Spinal cord (tissue), 10 donors: ENCODE results near the gene GTPBP6. TPM values are rescaled to one million over a fixed set of nuclear protein-coding genes. Genes with fewer than 3 reads are reported as not detected.

Source experiments
- DNase-seq, 6 donors: peaks; one replicate each; pipeline versions ENCODE4 v3.0.0 to v3.0.0-alpha.2; 2013 to 2015; ENCODE audit warnings: low spot score in 6 of 6, low read depth in 4 of 6
- H3K27ac ChIP-seq: one replicate; pipeline ENCODE4 v1.5.1; 2013; ENCODE audit warnings: low read depth, low read length, control low read depth
- H3K27me3 ChIP-seq: one replicate; pipeline ENCODE4 v1.6.1; 2013; ENCODE audit warnings: low read length; ENCODE audit not compliant: control insufficient read depth, insufficient read depth
- H3K36me3 ChIP-seq: one replicate; pipeline ENCODE4 v1.6.1; 2013; ENCODE audit warnings: low read length; ENCODE audit not compliant: control insufficient read depth, insufficient read depth
- H3K4me1 ChIP-seq: one replicate; pipeline ENCODE4 v1.6.1; 2013; ENCODE audit warnings: low read length; ENCODE audit not compliant: control insufficient read depth, insufficient read depth
- H3K4me3 ChIP-seq: one replicate; pipeline ENCODE4 v1.5.1; 2013; ENCODE audit warnings: low read depth, low read length, control low read depth
- H3K9me3 ChIP-seq: one replicate; pipeline ENCODE4 v1.6.1; 2013; ENCODE audit warnings: low read length; ENCODE audit not compliant: control insufficient read depth, insufficient read depth
- WGBS: methylation state at CpG from one replicate; pipeline ENCODE4 v1.1.5; 2013; ENCODE audit warnings: missing lambda C conversion rate; ENCODE audit not compliant: insufficient coverage; 5-methylcytosine and 5-hydroxymethylcytosine counted together
- polyA plus RNA-seq, 2 donors: library from polyadenylated mRNA; unstranded; fragments of 120-200 nt; gene quantifications; one replicate each; pipeline ENCODE4 v1.2.1, GENCODE V29; 2013; ENCODE audit not compliant: insufficient read length in 2 of 2
- total RNA-seq, 2 donors: library from RNA; depleted of rRNA in 1 of 2; stranded (reverse); fragments of 120-200 nt in 1 of 2; fragments of >200 nt in 1 of 2; gene quantifications; one replicate each; pipeline versions ENCODE4 v1.2.3 to v1.2.4, GENCODE V29; 2013 to 2014
- donor health status: healthy.

The GTPBP6 gene
- total and polyA plus RNA-seq, 4 donors, result 10.8 to 88.3 (median 47.7) TPM

DNA sequence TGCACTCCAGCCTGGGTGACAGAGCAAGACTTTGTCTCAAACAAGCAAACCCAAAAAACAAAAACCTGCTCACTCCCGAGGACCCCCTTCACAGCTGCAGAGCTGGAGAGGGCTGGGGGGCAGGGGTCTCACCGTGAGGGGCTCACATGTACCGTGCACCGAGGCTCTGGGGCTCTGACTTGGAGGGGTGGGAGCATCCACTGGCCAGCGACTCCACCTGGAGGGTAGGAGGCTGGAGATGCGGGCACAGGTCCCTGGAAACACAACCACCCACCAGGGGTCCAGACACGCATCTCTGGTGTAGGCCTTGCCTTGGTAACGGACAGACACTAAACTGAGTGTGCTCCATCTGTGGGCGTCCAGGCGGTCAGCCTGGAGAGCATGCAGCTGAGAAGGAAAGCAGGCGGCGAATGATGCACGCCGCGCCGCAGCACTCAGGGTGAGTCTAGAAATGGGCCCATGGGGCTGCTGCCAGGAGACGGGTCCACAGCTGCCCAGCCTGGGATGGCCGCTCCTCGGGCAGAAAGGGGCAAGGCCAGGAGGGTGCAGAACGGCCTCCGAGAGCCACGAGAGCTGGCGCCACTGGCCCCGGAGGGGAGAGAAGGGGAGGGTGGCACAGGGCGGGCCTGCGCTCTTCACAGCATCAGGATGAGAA, 42.0 kb upstream of the GTPBP6 start:
- no peaks in the 10 kb centered on the region for H3K27me3 ChIP-seq
- no peak overlapping the region for H3K4me3 ChIP-seq
- H3K27ac ChIP-seq, result no peak overlapping the region
- no peaks in the 10 kb centered on the region for H3K4me1 ChIP-seq
- DNase-seq, result no peak
- WGBS, result 100% methylated on average over 14 of the region's 26 CpGs
- peaks cover 53% of the 10 kb centered on the region for H3K36me3 ChIP-seq
- peaks cover 4% of the 10 kb centered on the region for H3K9me3 ChIP-seq

DNA sequence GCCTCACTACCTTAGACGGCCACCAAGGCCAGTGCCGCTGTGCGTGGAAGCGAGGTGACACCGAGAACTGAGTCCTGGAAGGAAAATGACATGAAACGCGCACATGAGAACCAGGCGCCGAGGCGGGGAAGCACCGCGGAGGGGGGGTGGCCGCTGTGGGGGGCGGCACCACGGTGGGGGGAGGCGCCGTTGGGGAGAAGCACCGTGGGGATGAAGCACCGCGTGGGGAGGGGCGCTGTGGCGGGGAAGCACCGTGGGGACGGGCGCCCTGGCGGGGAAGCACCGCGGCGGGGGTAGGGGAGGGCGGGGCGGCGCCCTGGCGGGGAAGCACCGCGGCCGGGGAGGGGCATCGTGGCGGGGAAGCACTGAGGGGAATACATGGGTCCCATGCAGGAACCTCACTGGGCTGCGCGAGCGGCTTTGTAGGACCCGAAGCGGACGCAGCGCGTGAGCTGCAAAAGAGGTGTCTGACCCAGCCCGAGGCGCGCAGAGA, 40.1 kb upstream of the GTPBP6 start:
- Histone ChIP-seq H3K4me3 (no peak overlapping the region), H3K27ac (no peak overlapping the region), H3K36me3 (peaks cover 64% of the 10 kb centered on the region), H3K27me3 (no peaks in the 10 kb centered on the region), H3K9me3 (peaks cover 4% of the 10 kb centered on the region), H3K4me1 (peaks cover 2% of the 10 kb centered on the region)
- DNase-seq, result no peak
- 89% methylated on average over 43 of the region's 49 CpGs for WGBS

DNA sequence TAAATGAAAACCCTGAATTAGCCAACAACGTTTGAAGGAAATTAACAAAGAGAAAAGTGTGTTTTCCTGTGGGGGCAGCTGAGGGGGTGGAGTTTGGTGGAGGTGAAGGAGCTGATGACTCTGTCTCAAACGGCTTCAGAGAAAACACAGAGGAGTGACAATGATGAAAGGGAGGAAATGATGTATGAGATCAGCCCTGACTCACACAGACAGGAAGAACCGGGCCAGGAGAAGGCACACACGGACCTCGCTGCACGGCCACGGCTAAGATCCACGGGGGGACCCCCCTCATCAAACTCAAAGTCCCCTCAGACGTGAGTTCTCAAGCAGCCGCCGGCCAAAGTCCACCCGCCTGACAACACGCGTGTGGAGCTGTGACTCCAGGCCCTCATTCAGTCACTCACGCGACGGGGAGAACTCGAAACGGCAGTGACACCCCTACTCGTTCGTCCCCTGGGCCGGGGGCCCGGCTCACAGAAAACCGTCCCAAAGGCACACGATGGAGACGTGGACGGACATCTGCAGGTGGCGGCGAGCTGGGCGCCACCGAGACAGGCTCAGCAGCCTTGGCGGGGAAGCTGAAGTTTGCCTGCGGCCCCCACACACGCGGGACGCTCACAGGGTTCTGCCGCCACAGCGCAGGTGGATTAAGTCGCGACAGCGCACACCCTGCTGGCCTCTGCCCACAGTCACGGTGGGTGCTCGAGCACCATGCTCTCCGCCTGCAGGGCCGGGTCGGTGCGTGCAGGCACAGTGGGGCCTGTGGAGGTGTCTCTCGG, 39.3 kb upstream of the GTPBP6 start:
- H3K4me3 ChIP-seq, result no peak overlapping the region
- H3K9me3 ChIP-seq, result peaks cover 4% of the 10 kb centered on the region
- peaks cover 6% of the 10 kb centered on the region for H3K4me1 ChIP-seq
- H3K27me3 ChIP-seq, result no peaks in the 10 kb centered on the region
- no peak overlapping the region for H3K27ac ChIP-seq
- DNase-seq, result no peak
- WGBS, result 92% methylated on average over 48 of the region's 48 CpGs
- peaks cover 60% of the 10 kb centered on the region for H3K36me3 ChIP-seq

DNA sequence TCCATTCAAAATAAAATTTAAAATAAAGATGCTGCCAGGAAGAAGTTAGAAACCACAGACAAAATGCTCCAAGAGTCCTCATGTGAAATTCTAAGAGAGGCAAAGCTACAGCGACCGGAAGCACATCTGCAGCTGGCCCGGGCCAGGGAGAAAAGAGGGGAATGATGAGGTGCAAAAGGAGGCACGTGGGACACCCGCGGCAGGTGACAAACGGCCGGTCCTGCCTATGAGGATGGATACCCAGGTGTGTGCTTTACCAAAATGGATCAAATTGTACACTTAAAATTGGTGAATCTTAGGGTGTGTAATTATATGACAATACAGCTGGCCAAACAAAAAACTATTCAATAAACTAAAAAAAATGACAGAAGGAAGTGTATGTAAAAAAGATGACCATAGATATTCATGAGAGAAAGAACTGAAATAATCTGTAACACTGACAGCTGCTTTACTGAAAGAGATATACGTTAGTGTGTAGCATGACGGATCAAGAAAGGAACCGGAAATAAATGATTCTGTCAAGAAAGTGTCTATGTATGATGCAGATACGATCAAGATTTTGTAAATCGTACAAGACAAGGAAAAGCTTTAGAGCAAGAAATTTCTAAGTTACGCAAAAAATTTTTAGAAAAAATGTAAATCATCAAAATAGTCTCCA, 38.6 kb upstream of the GTPBP6 start:
- no peak overlapping the region for H3K4me3 ChIP-seq
- no peak for DNase-seq
- peaks cover 4% of the 10 kb centered on the region for H3K9me3 ChIP-seq
- peaks cover 67% of the 10 kb centered on the region for H3K36me3 ChIP-seq
- H3K27me3 ChIP-seq, result no peaks in the 10 kb centered on the region
- H3K27ac ChIP-seq, result no peak overlapping the region
- peaks cover 6% of the 10 kb centered on the region for H3K4me1 ChIP-seq
- 87% methylated on average over 6 of the region's 14 CpGs for WGBS

DNA sequence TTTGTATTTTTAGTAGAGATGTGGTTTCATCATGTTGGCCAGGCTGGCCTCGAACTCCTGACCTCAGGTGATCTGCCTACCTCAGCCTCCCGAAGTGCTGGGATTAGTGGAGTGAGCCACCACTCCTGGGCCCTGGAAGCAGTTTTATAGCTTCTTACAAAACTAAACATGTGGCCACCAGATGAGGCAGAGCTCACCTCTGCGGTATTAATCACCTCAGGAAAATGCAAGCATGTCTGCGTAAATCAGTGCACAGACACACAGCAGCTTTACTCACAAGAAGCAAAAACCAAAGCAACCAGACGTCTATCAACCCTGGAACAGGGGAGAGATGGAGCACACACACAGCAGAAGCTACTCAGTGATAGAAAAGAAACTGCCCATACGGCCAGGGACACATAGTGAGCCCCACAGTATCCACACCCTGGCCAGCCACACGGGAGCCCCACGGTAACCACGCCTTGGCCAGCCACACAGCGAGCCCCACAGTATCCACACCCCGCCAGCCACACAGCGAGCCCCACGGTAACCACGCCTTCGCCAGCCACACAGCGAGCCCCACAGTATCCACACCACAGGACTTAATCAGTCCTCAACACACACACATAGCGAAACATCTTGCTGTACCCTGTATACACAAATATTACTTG, 37.9 kb upstream of the GTPBP6 start:
- Histone ChIP-seq H3K27me3 (no peaks in the 10 kb centered on the region), H3K36me3 (peaks cover 64% of the 10 kb centered on the region), H3K9me3 (peaks cover 4% of the 10 kb centered on the region), H3K4me3 (no peak overlapping the region), H3K4me1 (peaks cover 6% of the 10 kb centered on the region), H3K27ac (no peak overlapping the region)
- WGBS, result 79% methylated on average over 15 of the region's 17 CpGs
- no peak for DNase-seq

DNA sequence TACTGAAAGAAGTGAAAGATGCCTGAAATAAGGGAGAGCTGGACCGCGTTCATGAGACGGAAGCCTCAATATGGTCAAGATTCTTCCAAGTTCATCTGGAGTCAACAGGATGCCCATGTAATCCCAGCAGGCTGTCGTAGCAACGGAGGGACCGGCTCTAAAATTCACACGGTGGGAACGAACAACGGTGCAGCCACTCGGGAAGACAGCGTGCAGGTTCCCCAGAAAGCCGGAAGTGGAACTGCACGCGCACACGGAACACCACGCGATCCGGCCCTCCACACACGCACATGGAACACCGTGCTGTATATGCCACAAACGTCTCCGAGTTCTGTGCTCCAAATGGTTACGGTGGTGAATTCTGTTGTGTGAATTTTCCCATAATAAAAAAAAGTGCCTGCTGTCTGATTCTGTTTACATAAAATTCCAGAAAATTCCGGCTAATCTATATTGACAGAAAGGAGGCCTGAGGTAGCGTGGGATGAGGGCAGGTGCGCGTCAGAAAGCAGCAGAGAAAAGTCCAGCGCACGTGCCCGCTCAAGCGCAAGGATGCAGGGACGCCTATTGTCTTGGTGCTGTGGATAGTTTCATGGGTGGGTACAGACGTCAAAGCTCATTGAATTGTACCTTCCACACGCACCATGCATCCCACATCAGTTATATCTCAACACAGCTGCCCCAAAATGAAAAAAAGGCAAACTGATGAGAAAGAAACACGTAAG, 36.9 kb upstream of the GTPBP6 start:
- H3K9me3 ChIP-seq, result peaks cover 2% of the 10 kb centered on the region
- peaks cover 12% of the 10 kb centered on the region for H3K4me1 ChIP-seq
- H3K27me3 ChIP-seq, result no peaks in the 10 kb centered on the region
- H3K4me3 ChIP-seq, result no peak overlapping the region
- WGBS, result 79% methylated on average over 18 of the region's 35 CpGs
- no peak overlapping the region for H3K27ac ChIP-seq
- H3K36me3 ChIP-seq, result peaks cover 61% of the 10 kb centered on the region
- no peak for DNase-seq

DNA sequence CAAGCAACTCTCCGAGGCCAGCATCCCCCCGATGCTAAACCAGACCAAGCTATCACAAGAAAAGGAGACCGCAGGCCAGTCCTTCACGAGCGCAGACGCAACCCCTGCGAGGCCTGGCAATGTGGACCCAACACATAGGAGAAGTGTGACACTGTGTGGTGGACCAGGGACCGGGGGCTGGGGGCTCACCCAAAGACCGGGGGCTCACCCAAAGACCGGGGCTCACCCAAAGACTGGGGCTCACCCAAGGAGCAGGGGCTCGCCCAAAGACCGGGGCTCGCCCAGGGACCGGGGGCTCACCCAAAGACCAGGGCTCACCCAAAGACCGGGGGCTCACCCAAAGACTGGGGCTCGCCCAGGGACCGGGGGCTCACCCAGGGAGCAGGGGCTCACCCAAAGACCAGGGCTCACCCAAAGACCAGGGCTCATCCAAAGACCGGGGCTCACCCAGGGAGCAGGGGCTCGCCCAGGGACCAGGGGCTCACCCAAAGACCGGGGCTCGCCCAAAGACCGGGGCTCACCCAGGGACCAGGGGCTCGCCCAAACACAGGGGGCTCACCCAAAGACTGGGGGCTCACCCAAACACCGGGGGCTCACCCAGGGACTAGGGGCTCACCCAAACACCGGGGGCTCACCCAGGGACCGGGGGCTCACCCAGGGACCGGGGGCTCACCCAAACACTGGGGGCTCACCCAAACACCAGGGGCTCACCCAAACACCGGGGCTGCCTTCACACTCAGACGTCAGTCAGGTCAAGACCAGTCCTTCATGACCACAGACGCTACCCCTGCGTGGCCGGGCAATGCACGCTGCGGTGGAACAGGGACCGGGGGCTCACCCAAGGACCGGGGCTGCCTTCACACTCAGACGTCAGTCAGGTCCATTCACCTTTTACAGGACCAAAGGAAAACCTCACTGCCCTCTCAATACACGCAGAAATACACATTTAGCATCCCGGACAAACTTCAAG, 35.3 kb upstream of the GTPBP6 start:
- DNase-seq, result no peak
- H3K4me1 ChIP-seq, result peaks cover 23% of the 10 kb centered on the region
- no peaks in the 10 kb centered on the region for H3K27me3 ChIP-seq
- peaks cover 60% of the 10 kb centered on the region for H3K36me3 ChIP-seq
- no peak overlapping the region for H3K27ac ChIP-seq
- no peaks in the 10 kb centered on the region for H3K9me3 ChIP-seq
- WGBS, result 93% methylated on average over 36 of the region's 39 CpGs
- H3K4me3 ChIP-seq, result no peak overlapping the region

DNA sequence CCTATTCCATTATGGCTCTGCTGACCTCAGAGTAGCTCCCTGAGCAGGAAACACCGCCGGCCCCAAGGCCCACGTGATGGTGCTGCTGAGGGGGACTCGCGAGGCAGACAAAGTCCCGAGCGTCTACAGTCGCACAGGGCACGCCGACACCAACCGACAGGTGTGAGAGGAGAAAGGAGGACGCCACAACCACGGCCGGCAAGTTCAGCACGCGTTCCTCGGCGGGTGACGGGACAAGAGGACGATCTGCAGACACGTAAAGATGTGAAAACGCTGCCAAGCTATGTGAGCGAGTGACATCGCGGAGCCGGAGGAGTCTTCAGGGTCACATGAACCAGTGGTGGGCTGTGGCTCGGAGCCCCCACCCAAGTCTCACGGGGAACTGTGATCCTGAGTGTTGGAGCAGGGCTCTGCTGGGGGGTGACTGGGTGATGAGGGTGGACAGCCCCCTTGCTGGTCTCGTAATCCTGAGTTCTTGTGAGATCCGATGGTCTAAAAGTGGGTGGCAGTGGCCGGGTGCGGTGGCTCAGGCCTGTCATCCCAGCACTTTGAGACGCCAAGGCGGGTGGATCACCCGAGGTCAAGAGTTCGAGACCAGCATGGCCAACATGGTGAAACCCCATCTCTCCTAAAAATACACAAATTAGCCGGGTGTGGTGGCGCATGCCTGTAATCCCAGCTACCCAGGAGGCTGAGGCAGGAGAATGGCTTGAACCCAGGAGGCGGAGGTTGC, 34.2 kb upstream of the GTPBP6 start:
- DNase-seq, result no peak
- WGBS, result 95% methylated on average over 35 of the region's 39 CpGs
- Histone ChIP-seq H3K27ac (no peak overlapping the region), H3K36me3 (peaks cover 53% of the 10 kb centered on the region), H3K27me3 (no peaks in the 10 kb centered on the region), H3K9me3 (no peaks in the 10 kb centered on the region), H3K4me3 (no peak overlapping the region), H3K4me1 (peaks cover 26% of the 10 kb centered on the region)
